ENCODE measurements around the gene POU2AF2.

DNA sequence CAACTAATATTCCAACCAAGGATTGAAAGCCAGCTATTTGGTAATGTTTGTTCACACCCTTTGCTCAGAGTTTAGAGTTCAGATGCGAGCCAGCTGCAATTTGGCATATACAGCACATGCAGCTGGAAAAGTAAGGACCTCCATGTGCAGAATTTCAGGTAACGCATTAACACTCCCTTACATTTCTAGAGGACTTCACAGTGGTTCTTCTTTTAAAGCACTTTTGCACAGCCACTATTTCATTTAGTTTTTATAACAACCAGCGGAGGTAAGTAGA is 56.3 kb downstream of the POU2AF2 start:
- no peak for TF ChIP-seq EZH2 (IDR thresholded peaks at IDR 0.05; ENCODE audit: borderline replicate concordance, insufficient read depth, low read length, poor library complexity, severe bottlenecking)
- TF ChIP-seq, protein P1, sequence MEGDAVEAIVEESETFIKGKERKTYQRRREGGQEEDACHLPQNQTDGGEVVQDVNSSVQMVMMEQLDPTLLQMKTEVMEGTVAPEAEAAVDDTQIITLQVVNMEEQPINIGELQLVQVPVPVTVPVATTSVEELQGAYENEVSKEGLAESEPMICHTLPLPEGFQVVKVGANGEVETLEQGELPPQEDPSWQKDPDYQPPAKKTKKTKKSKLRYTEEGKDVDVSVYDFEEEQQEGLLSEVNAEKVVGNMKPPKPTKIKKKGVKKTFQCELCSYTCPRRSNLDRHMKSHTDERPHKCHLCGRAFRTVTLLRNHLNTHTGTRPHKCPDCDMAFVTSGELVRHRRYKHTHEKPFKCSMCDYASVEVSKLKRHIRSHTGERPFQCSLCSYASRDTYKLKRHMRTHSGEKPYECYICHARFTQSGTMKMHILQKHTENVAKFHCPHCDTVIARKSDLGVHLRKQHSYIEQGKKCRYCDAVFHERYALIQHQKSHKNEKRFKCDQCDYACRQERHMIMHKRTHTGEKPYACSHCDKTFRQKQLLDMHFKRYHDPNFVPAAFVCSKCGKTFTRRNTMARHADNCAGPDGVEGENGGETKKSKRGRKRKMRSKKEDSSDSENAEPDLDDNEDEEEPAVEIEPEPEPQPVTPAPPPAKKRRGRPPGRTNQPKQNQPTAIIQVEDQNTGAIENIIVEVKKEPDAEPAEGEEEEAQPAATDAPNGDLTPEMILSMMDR (IDR thresholded peaks at IDR 0.05; ENCODE audit: poor library complexity, severe bottlenecking): no peak
- no peak for TF ChIP-seq POLR2AphosphoS5 (IDR thresholded peaks at IDR 0.05)
- TF ChIP-seq RAD21 (conservative IDR thresholded peaks at IDR 0.05): no peak
- TF ChIP-seq EP300 (conservative IDR thresholded peaks at IDR 0.05; ENCODE audit: poor library complexity, severe bottlenecking): no peak
- no peak for TF ChIP-seq REST (IDR thresholded peaks at IDR 0.05; ENCODE audit: borderline replicate concordance)
- TF ChIP-seq TAF1 (IDR thresholded peaks at IDR 0.05; ENCODE audit: low read depth): no peak
